ENCODE data around the gene XIRP1. TPM values are rescaled to one million over a fixed set of nuclear protein-coding genes. Genes with fewer than 3 reads are reported as not detected.

XIRP1 gene
- total and polyA plus RNA-seq, 2 experiments from 2014 or later, result not detected

DNA sequence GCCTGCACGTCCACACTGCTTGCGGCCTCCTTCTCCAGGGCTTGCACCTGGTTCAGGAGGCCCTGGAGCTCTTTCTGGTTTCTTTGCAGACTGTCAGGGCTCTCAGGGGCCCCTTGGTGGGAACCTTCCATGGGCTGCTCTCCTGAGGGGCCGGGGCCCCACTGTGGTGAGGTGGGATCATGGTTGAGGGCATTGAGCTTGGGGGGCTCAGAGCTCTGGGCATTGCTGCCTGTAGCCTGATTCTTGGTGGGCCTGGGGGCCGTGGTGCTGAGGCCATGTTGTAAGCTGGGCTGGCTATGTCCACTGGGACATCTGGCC, 7.5 kb downstream of the XIRP1 start:
- Histone ChIP-seq H3K27me3 (ENCODE audit: insufficient read depth) (peaks cover 4% of the 10 kb centered on the region; the same call in 1 of the 2 replicates), H4K20me1 (replicated peaks; ENCODE audit: insufficient read depth) (no peaks in the 10 kb centered on the region), H3K4me3 (no peak overlapping the region), H3K79me2 (replicated peaks; ENCODE audit: insufficient read depth) (no peaks in the 10 kb centered on the region), H3K9me2 (ENCODE audit: insufficient read depth) (peaks cover 4% of the 10 kb centered on the region; the same call in 1 of the 2 replicates), H3K4me1 (ENCODE audit: insufficient read depth) (peaks cover 20% of the 10 kb centered on the region), H3K36me3 (ENCODE audit: insufficient read depth) (no peaks in the 10 kb centered on the region), H2AFZ (no peak overlapping the region), H3K4me2 (no peak overlapping the region), H3K27ac (ENCODE audit: low read depth) (no peak overlapping the region), H3F3A (replicated peaks; ENCODE audit: low read depth) (peaks cover 9% of the 10 kb centered on the region)
- ATAC-seq, result no peak
- H3K4me1 Mint-ChIP-seq, result peaks cover 16% of the 10 kb centered on the region
- H3K4me3 Mint-ChIP-seq, result no peak overlapping the region
- H3K9me3 Mint-ChIP-seq, result no peaks in the 10 kb centered on the region; the same call in 2 of the 3 replicates
- no peak for DNase-seq (ENCODE audit: low spot score)
- H3K27me3 Mint-ChIP-seq (ENCODE audit: insufficient read depth, low read depth, poor library complexity), result peaks cover 25% of the 10 kb centered on the region
- H3K36me3 Mint-ChIP-seq (ENCODE audit: low read depth), result no peaks in the 10 kb centered on the region; the same call in 2 of the 3 replicates
- no peak overlapping the region for H3K27ac Mint-ChIP-seq
- TF ChIP-seq, protein P1, sequence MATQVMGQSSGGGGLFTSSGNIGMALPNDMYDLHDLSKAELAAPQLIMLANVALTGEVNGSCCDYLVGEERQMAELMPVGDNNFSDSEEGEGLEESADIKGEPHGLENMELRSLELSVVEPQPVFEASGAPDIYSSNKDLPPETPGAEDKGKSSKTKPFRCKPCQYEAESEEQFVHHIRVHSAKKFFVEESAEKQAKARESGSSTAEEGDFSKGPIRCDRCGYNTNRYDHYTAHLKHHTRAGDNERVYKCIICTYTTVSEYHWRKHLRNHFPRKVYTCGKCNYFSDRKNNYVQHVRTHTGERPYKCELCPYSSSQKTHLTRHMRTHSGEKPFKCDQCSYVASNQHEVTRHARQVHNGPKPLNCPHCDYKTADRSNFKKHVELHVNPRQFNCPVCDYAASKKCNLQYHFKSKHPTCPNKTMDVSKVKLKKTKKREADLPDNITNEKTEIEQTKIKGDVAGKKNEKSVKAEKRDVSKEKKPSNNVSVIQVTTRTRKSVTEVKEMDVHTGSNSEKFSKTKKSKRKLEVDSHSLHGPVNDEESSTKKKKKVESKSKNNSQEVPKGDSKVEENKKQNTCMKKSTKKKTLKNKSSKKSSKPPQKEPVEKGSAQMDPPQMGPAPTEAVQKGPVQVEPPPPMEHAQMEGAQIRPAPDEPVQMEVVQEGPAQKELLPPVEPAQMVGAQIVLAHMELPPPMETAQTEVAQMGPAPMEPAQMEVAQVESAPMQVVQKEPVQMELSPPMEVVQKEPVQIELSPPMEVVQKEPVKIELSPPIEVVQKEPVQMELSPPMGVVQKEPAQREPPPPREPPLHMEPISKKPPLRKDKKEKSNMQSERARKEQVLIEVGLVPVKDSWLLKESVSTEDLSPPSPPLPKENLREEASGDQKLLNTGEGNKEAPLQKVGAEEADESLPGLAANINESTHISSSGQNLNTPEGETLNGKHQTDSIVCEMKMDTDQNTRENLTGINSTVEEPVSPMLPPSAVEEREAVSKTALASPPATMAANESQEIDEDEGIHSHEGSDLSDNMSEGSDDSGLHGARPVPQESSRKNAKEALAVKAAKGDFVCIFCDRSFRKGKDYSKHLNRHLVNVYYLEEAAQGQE (IDR thresholded peaks at IDR 0.05; ENCODE audit: unreplicated experiment), result no peak
- TF ChIP-seq ZNF114 (CRISPR knock-in tag; IDR thresholded peaks at IDR 0.05) (no peak), EZH2phosphoT487 (IDR thresholded peaks at IDR 0.05; ENCODE audit: unreplicated experiment) (no peak), STAT1 (IDR thresholded peaks at IDR 0.05; ENCODE audit: unreplicated experiment) (no peak), ZNF331 (CRISPR knock-in tag; IDR thresholded peaks at IDR 0.05; ENCODE audit: low read depth) (no peak), JUNB (IDR thresholded peaks at IDR 0.05; ENCODE audit: unreplicated experiment) (no peak), EZH2 (IDR thresholded peaks at IDR 0.05; ENCODE audit: low read depth, unreplicated experiment) (no peak), POLR2AphosphoS5 (IDR thresholded peaks at IDR 0.05; ENCODE audit: low read depth) (no peak), CREB1 (CRISPR knock-in tag; IDR thresholded peaks at IDR 0.05; ENCODE audit: low read depth) (no peak), ZNF462 (CRISPR knock-in tag; IDR thresholded peaks at IDR 0.05) (no peak), NANOG (IDR thresholded peaks at IDR 0.05; ENCODE audit: borderline replicate concordance) (no peak)
- TF ChIP-seq, protein P2, sequence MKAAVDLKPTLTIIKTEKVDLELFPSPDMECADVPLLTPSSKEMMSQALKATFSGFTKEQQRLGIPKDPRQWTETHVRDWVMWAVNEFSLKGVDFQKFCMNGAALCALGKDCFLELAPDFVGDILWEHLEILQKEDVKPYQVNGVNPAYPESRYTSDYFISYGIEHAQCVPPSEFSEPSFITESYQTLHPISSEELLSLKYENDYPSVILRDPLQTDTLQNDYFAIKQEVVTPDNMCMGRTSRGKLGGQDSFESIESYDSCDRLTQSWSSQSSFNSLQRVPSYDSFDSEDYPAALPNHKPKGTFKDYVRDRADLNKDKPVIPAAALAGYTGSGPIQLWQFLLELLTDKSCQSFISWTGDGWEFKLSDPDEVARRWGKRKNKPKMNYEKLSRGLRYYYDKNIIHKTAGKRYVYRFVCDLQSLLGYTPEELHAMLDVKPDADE (IDR thresholded peaks at IDR 0.05), result no peak
- TF ChIP-seq, protein P3, sequence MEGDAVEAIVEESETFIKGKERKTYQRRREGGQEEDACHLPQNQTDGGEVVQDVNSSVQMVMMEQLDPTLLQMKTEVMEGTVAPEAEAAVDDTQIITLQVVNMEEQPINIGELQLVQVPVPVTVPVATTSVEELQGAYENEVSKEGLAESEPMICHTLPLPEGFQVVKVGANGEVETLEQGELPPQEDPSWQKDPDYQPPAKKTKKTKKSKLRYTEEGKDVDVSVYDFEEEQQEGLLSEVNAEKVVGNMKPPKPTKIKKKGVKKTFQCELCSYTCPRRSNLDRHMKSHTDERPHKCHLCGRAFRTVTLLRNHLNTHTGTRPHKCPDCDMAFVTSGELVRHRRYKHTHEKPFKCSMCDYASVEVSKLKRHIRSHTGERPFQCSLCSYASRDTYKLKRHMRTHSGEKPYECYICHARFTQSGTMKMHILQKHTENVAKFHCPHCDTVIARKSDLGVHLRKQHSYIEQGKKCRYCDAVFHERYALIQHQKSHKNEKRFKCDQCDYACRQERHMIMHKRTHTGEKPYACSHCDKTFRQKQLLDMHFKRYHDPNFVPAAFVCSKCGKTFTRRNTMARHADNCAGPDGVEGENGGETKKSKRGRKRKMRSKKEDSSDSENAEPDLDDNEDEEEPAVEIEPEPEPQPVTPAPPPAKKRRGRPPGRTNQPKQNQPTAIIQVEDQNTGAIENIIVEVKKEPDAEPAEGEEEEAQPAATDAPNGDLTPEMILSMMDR (conservative IDR thresholded peaks at IDR 0.05; ENCODE audit: low read depth in 2 of 2), result no peak

All from GM23338 (cell line).